K562 (cell line): ENCODE results near the gene ECD. TPM values are rescaled to one million over a fixed set of nuclear protein-coding genes. Genes with fewer than 3 reads are reported as not detected.

ENCODE experiments used
- ASH1L ChIP-seq: fragments of 450-650 bp; IDR thresholded peaks from 2 replicates; pipeline ENCODE4 v1.6.1; 2018; ENCODE audit warnings: borderline replicate concordance, mild to moderate bottlenecking, low read depth; ENCODE audit not compliant: partially characterized antibody
- C11orf30 ChIP-seq: fragments of 450-650 bp; IDR thresholded peaks from 2 replicates; pipeline ENCODE4 v1.6.1; 2016; ENCODE audit warnings: low read depth, mild to moderate bottlenecking
- GABPA ChIP-seq: fragments of 200-800 bp; sonication (Bioruptor generic); conservative IDR thresholded peaks from 2 replicates; pipeline ENCODE4 v1.6.1; 2016; ENCODE audit warnings: low read depth, missing genetic modification characterization, missing compliant biosample characterization
- MYC ChIP-seq, 2 experiments: fragments of 250-450 bp in 1 of 2; sonication (Bioruptor Pico) in 1 of 2; IDR thresholded peaks; 2 replicates each; pipeline versions ENCODE4 v1.5.1 to v1.6.1; 2012 to 2021; ENCODE audit warnings: low read depth in 2 of 2, borderline replicate concordance in 1 of 2, improper control_type of control experiment in 1 of 2, low read length in 1 of 2, mild to moderate bottlenecking in 1 of 2, moderate library complexity in 1 of 2
- PCBP1 ChIP-seq: fragments of 200-400 bp; formaldehyde crosslinking; IDR thresholded peaks from 2 replicates; pipeline ENCODE4 v1.6.1; 2018; ENCODE audit warnings: mild to moderate bottlenecking, low read depth, low read length; ENCODE audit not compliant: poor library complexity, severe bottlenecking
- PHTF2 ChIP-seq: fragments of 250-450 bp; sonication (Bioruptor Pico); IDR thresholded peaks from 2 replicates; pipeline ENCODE4 v1.5.0; 2021; ENCODE audit warnings: mild to moderate bottlenecking
- RAD51 ChIP-seq: fragments of 450-650 bp; IDR thresholded peaks from 2 replicates; pipeline ENCODE4 v1.7.1; 2016; ENCODE audit warnings: low read depth, mild to moderate bottlenecking, borderline replicate concordance
- RBM25 ChIP-seq: fragments of 200-400 bp; formaldehyde crosslinking; IDR thresholded peaks from 2 replicates; pipeline ENCODE4 v1.6.1; 2018; ENCODE audit warnings: low read length, low read depth, moderate library complexity; ENCODE audit not compliant: severe bottlenecking
- SOX6 ChIP-seq: fragments of 450-650 bp; IDR thresholded peaks from 2 replicates; pipeline ENCODE4 v1.6.1; 2014; ENCODE audit warnings: mild to moderate bottlenecking
- SP1 ChIP-seq: sonication (generic); formaldehyde crosslinking; IDR thresholded peaks from 2 replicates; pipeline ENCODE4 v1.8.1; 2022; ENCODE audit warnings: mild to moderate bottlenecking, missing genetic modification reagents
- SRSF3 ChIP-seq: fragments of 200-400 bp; formaldehyde crosslinking; IDR thresholded peaks from 2 replicates; pipeline ENCODE4 v1.6.1; 2016; ENCODE audit warnings: mild to moderate bottlenecking, low read length, moderate library complexity; ENCODE audit not compliant: insufficient read depth
- ZFX ChIP-seq: sonication (generic); formaldehyde crosslinking; IDR thresholded peaks from 2 replicates; pipeline ENCODE4 v1.8.0; 2022; ENCODE audit warnings: mild to moderate bottlenecking, missing genetic modification reagents, moderate library complexity
- ZNF76 ChIP-seq: fragments of 250-450 bp; sonication (Bioruptor Pico); IDR thresholded peaks from 2 replicates; pipeline ENCODE4 v1.4.0; 2020; ENCODE audit warnings: mild to moderate bottlenecking, moderate library complexity, borderline replicate concordance
- ZNF766 ChIP-seq: fragments of 200-800 bp; sonication (Bioruptor generic); conservative IDR thresholded peaks from 2 replicates; pipeline ENCODE4 v1.6.1; 2016; ENCODE audit warnings: missing genetic modification characterization, missing compliant biosample characterization
- polyA plus RNA-seq, 8 experiments: library from polyadenylated mRNA; depleted of rRNA in 4 of 8; stranded (reverse) in 5 of 8; unstranded in 3 of 8; fragments of >200 nt; fragmentation: Nextera tagmentation in 2 of 8; fragmentation: Illumina TruSeq in 1 of 8; extraction: Ambion mirVana in 2 of 8; extraction: Trizol in 1 of 8; gene quantifications; 2 replicates each; pipeline versions ENCODE4 v1.2.1 to v1.2.3, GENCODE V29; 2011 to 2014; ENCODE audit warnings: inconsistent platforms in 1 of 8, missing spikeins in 1 of 8
- total RNA-seq, 7 experiments: library from RNA; depleted of rRNA in 6 of 7; stranded (reverse); fragments of >200 nt in 6 of 7; fragmentation: Illumina TruSeq in 2 of 7; extraction: Trizol in 2 of 7; gene quantifications; 2 replicates each; pipeline versions ENCODE4 v1.2.1 to v1.2.3, GENCODE V29; 2011 to 2021; ENCODE audit warnings: low replicate concordance in 1 of 7
- TF ChIP-seq, protein P1 (sequence below), 2 experiments: fragments of 150-350 bp in 1 of 2; IDR thresholded peaks; 2 replicates each; pipeline ENCODE4 v1.6.1; 2012 to 2016; ENCODE audit warnings: low read depth in 2 of 2, low read length in 2 of 2, mild to moderate bottlenecking in 1 of 2, moderate library complexity in 1 of 2
- TF ChIP-seq, protein P2 (sequence below): fragments of 200-800 bp; sonication (Bioruptor generic); IDR thresholded peaks from 2 replicates; pipeline ENCODE4 v1.6.1; 2017; ENCODE audit warnings: missing genetic modification characterization, missing compliant biosample characterization
- TF ChIP-seq, protein P3 (sequence below): sonication (generic); formaldehyde crosslinking; IDR thresholded peaks from 2 replicates; pipeline ENCODE4 v1.8.0; 2022; ENCODE audit warnings: mild to moderate bottlenecking, missing genetic modification reagents
- TF ChIP-seq, protein P4 (sequence below): fragments of 450-650 bp; IDR thresholded peaks from 2 replicates; pipeline ENCODE4 v1.6.1; 2016; ENCODE audit warnings: borderline replicate concordance

The ECD gene
- total and polyA plus RNA-seq, 9 of the 15 experiments (the other 6 are each of a cell fraction or from before 2014, with no cell fraction given), result 33.5 to 79.9 (median 53.2) TPM

DNA sequence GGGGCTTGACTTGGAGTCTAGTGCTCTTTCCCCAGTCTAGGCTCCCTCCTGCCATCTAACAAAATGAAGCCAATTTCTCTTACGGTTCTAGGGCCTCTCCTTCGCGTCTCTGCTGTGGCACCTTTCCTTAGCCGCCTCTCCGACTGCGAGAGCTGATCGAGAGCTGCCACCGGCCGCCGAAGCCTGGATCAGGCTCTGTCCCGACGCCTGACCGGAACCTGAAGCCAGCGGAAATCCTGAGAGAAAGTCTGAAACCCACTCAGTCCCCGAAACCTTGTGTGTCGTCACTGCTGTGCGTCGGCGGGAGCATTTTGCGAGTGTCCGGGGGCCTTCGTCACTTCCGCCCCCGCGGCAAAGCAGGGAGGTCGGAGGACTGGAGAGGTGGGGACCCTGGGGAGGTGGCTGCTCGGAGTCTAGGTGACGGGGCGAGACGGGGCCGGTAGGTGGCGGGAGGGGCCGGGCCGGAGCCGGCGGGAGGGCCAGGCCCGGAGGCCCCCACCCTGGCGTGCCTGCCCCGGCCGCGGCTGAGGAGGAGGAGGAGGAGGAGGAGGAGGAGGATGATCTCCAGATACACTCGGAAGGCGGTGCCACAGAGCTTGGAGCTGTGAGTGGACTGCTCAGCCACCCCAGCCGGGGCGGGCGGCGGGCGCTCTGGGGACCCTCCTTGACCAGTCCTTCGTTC lies at the start of gene ECD, which contains the start of gene FAM149B1 (continued):
- peak; percentile 18 for TF ChIP-seq ASH1L
- peak; percentile 100 for TF ChIP-seq GABPA (tag)
- 0 out of 2 replicates have a peak, but pooled peaks have one; percentile 26 for TF ChIP-seq RAD51
- no peak for TF ChIP-seq ZNF76
- TF ChIP-seq, protein P1, sequence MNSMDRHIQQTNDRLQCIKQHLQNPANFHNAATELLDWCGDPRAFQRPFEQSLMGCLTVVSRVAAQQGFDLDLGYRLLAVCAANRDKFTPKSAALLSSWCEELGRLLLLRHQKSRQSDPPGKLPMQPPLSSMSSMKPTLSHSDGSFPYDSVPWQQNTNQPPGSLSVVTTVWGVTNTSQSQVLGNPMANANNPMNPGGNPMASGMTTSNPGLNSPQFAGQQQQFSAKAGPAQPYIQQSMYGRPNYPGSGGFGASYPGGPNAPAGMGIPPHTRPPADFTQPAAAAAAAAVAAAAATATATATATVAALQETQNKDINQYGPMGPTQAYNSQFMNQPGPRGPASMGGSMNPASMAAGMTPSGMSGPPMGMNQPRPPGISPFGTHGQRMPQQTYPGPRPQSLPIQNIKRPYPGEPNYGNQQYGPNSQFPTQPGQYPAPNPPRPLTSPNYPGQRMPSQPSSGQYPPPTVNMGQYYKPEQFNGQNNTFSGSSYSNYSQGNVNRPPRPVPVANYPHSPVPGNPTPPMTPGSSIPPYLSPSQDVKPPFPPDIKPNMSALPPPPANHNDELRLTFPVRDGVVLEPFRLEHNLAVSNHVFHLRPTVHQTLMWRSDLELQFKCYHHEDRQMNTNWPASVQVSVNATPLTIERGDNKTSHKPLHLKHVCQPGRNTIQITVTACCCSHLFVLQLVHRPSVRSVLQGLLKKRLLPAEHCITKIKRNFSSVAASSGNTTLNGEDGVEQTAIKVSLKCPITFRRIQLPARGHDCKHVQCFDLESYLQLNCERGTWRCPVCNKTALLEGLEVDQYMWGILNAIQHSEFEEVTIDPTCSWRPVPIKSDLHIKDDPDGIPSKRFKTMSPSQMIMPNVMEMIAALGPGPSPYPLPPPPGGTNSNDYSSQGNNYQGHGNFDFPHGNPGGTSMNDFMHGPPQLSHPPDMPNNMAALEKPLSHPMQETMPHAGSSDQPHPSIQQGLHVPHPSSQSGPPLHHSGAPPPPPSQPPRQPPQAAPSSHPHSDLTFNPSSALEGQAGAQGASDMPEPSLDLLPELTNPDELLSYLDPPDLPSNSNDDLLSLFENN (IDR thresholded peaks at IDR 0.05; ENCODE audit: low read depth in 2 of 2, low read length in 2 of 2), result peak in 1 of 2 experiments; percentile 63; a peak in 1 of 4 replicates
- no peak for TF ChIP-seq PHTF2 (CRISPR knock-in tag)
- peak; percentile 81 for TF ChIP-seq ZFX (CRISPR knock-in tag)
- TF ChIP-seq SRSF3, result 0 out of 2 replicates have a peak, but pooled peaks have one; percentile 19
- TF ChIP-seq, protein P2, sequence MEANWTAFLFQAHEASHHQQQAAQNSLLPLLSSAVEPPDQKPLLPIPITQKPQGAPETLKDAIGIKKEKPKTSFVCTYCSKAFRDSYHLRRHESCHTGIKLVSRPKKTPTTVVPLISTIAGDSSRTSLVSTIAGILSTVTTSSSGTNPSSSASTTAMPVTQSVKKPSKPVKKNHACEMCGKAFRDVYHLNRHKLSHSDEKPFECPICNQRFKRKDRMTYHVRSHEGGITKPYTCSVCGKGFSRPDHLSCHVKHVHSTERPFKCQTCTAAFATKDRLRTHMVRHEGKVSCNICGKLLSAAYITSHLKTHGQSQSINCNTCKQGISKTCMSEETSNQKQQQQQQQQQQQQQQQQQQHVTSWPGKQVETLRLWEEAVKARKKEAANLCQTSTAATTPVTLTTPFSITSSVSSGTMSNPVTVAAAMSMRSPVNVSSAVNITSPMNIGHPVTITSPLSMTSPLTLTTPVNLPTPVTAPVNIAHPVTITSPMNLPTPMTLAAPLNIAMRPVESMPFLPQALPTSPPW, result peak; percentile 97
- 0 out of 2 replicates have a peak, but pooled peaks have one; percentile 31 for TF ChIP-seq ZNF766 (CRISPR knock-in tag)
- TF ChIP-seq SP1 (CRISPR knock-in tag), result peak; percentile 77
- TF ChIP-seq RBM25, result no peak
- TF ChIP-seq, protein P3, sequence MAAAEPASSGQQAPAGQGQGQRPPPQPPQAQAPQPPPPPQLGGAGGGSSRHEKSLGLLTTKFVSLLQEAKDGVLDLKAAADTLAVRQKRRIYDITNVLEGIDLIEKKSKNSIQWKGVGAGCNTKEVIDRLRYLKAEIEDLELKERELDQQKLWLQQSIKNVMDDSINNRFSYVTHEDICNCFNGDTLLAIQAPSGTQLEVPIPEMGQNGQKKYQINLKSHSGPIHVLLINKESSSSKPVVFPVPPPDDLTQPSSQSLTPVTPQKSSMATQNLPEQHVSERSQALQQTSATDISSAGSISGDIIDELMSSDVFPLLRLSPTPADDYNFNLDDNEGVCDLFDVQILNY (CRISPR knock-in tag), result no peak
- TF ChIP-seq, protein P4, sequence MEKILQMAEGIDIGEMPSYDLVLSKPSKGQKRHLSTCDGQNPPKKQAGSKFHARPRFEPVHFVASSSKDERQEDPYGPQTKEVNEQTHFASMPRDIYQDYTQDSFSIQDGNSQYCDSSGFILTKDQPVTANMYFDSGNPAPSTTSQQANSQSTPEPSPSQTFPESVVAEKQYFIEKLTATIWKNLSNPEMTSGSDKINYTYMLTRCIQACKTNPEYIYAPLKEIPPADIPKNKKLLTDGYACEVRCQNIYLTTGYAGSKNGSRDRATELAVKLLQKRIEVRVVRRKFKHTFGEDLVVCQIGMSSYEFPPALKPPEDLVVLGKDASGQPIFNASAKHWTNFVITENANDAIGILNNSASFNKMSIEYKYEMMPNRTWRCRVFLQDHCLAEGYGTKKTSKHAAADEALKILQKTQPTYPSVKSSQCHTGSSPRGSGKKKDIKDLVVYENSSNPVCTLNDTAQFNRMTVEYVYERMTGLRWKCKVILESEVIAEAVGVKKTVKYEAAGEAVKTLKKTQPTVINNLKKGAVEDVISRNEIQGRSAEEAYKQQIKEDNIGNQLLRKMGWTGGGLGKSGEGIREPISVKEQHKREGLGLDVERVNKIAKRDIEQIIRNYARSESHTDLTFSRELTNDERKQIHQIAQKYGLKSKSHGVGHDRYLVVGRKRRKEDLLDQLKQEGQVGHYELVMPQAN, result peak; percentile 77
- peak; percentile 63 for TF ChIP-seq SOX6
- peak; percentile 78; the same call in 1 of the 2 replicates for TF ChIP-seq MYC (IDR thresholded peaks at IDR 0.05; ENCODE audit: low read depth, low read length)
- TF ChIP-seq MYC (CRISPR knock-in tag; IDR thresholded peaks at IDR 0.05; ENCODE audit: borderline replicate concordance, low read depth), result peak; percentile 31; the same call in 1 of the 2 replicates
- TF ChIP-seq PCBP1, result peak; percentile 82
- TF ChIP-seq C11orf30, result peak; percentile 100
